Left lung (tissue), 10 donors: ENCODE data around the gene VWA3A. TPM values are rescaled to one million over a fixed set of nuclear protein-coding genes. Genes with fewer than 3 reads are reported as not detected.

Experiments
- ATAC-seq: fragments of 200-7000 bp; cut with Tn5 transposase; one replicate; pipeline ENCODE4 v1.9.1; 2020; ENCODE audit warnings: moderate library complexity
- DNase-seq, 4 donors: peaks; one replicate each; pipeline ENCODE4 v3.0.0-alpha.2; 2013 to 2020
- H3K27ac ChIP-seq, 2 donors: fragments of 200-600 bp; sonication (generic) in 1 of 2; one replicate each; pipeline versions ENCODE4 v1.5.0 to v1.8.0; 2020 to 2021
- H3K27me3 ChIP-seq, 2 donors: fragments of 200-600 bp; sonication (generic) in 1 of 2; one replicate each; pipeline versions ENCODE4 v1.5.0 to v1.8.0; 2020 to 2021
- H3K36me3 ChIP-seq, 2 donors: fragments of 200-600 bp; sonication (generic) in 1 of 2; one replicate each; pipeline versions ENCODE4 v1.5.0 to v1.8.0; 2020 to 2021
- H3K4me1 ChIP-seq, 2 donors: fragments of 200-600 bp; one replicate each; pipeline ENCODE4 v1.8.0; 2021
- H3K4me3 ChIP-seq, 2 donors: fragments of 200-600 bp; sonication (generic) in 1 of 2; one replicate each; pipeline versions ENCODE4 v1.5.0 to v1.8.0; 2020 to 2021; ENCODE audit warnings: mild to moderate bottlenecking in 1 of 2
- H3K9me3 ChIP-seq, 2 donors: fragments of 200-600 bp; sonication (generic) in 1 of 2; one replicate each; pipeline versions ENCODE4 v1.5.0 to v1.8.0; 2020 to 2021
- CTCF ChIP-seq, 2 donors: fragments of 200-600 bp; sonication (generic) in 1 of 2; IDR thresholded peaks; one replicate each; pipeline versions ENCODE4 v1.5.0 to v1.8.0; 2021; ENCODE audit warnings: antibody characterized with exemption in 2 of 2
- intact Hi-C, 2 donors: fragments of 100-400 bp; cut with DNase I; formaldehyde crosslinking; loops; one replicate each; pipeline versions ENCODE4 v1.11.2 to v1.14.2; 2022
- polyA plus RNA-seq, 6 donors: library from polyadenylated mRNA; unstranded; fragments of 120-200 nt; gene quantifications; one replicate each; pipeline ENCODE4 v1.2.1, GENCODE V29; 2013; ENCODE audit not compliant: insufficient read length in 6 of 6
- total RNA-seq, 2 donors: library from RNA; stranded (reverse); fragmentation: NEBNext Ultra II Directional; extraction: Animal tissue kit (Norgen Biotek cat#: 25700); gene quantifications; one replicate each; pipeline ENCODE4 v1.2.1, GENCODE V29; 2021
- donor health status: DM: no; HTN: yes; CAD: no.
- donor health status: DM: no; HTN: no; CAD: no.

Gene VWA3A
- total and polyA plus RNA-seq, 8 donors, result 0.12 to 7.1 (median 4.9) TPM

- TF ChIP-seq CTCF (IDR thresholded peaks at IDR 0.05), result no peak
- Histone ChIP-seq H3K9me3 (peaks cover 0 to 4% of the 10 kb centered on the region in 2 donors), H3K36me3 (no peaks in the 10 kb centered on the region), H3K27me3 (no peaks in the 10 kb centered on the region), H3K27ac (no peak overlapping the region), H3K4me1 (no peaks in the 10 kb centered on the region), H3K4me3 (no peak overlapping the region)
- ATAC-seq (no peak), DNase-seq (peak in 1 of 4 donors; percentile 34)
- intact Hi-C loops, result no loop called here
These were observed 21.7 kb upstream of the VWA3A start for GRCh38 chr16:22070361-22071330.

GRCh38 chr16:22071331-22071910, 20.9 kb upstream of the VWA3A start:
- ATAC-seq (no peak), DNase-seq (no peak)
- no peaks in the 10 kb centered on the region for H3K4me1 ChIP-seq
- H3K36me3 ChIP-seq, result peaks cover 0 to 6% of the 10 kb centered on the region in 2 donors
- H3K9me3 ChIP-seq, result peaks cover 0 to 4% of the 10 kb centered on the region in 2 donors
- intact Hi-C loops, result no loop called here
- H3K27ac ChIP-seq, result no peak overlapping the region
- TF ChIP-seq CTCF (IDR thresholded peaks at IDR 0.05), result no peak
- H3K4me3 ChIP-seq, result no peak overlapping the region
- H3K27me3 ChIP-seq, result no peaks in the 10 kb centered on the region

GRCh38 chr16:22073350-22073749, 19.0 kb upstream of the VWA3A start:
- Histone ChIP-seq H3K9me3 (no peaks in the 10 kb centered on the region), H3K27ac (no peak overlapping the region), H3K36me3 (peaks cover 0 to 6% of the 10 kb centered on the region in 2 donors), H3K4me3 (no peak overlapping the region), H3K27me3 (no peaks in the 10 kb centered on the region), H3K4me1 (no peaks in the 10 kb centered on the region)
- DNase-seq (no peak), ATAC-seq (no peak)
- no peak for TF ChIP-seq CTCF (IDR thresholded peaks at IDR 0.05)
- intact Hi-C loops, result no loop called here

- no peak for TF ChIP-seq CTCF (IDR thresholded peaks at IDR 0.05)
- H3K4me1 ChIP-seq, result no peaks in the 10 kb centered on the region
- DNase-seq (no peak), ATAC-seq (no peak)
- H3K36me3 ChIP-seq, result peaks cover 0 to 6% of the 10 kb centered on the region in 2 donors
- intact Hi-C loops, result loop anchor here in 1 of 2 donors (5.0 kb wide), 1 partner anchor 73 kb away; the partner anchor contains the start of gene PDZD9
- no peak overlapping the region for H3K4me3 ChIP-seq
- H3K27me3 ChIP-seq, result no peaks in the 10 kb centered on the region
- no peaks in the 10 kb centered on the region for H3K9me3 ChIP-seq
- no peak overlapping the region for H3K27ac ChIP-seq
These were observed 17.1 kb upstream of the VWA3A start for GRCh38 chr16:22075043-22075757.
